Glomerular visceral epithelial cell (primary cell): ENCODE measurements around the gene TMEM178B.
"Not testable (repeated sequence)": the region's sequence is repeated elsewhere in the genome, so short reads cannot be mapped to it uniquely, and the experiment has no call there.

ENCODE experiments used
- DNase-seq: peaks from one replicate; pipeline ENCODE4 v3.0.0-alpha.2; 2016; ENCODE audit errors: extremely low spot score

TMEM178B gene

GRCh38 chr7:141387521-141388217 lies 313.8 kb downstream of the TMEM178B start:
- no peak for DNase-seq

- no peak for DNase-seq
Observed at GRCh38 chr7:141389140-141389796, 315.4 kb downstream of the TMEM178B start.

DNA sequence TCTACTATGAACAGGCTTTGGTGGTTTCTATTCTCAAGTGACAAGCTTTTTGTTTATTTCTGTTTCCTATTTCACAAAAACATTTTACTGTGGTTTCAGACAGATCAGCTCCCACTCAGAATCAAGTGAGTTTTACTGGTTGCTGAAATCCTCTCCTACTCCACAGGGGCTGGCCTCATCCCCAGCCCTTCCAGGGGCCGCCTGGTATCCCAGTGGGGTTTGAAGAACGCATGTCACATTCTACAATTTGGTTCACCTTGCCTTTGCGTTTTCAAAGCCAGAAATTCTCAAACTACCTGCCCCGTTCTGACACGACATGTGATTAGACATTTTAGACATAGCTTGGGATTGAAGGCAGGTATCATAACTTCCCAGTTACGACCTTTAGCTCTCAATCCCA lies 316.5 kb downstream of the TMEM178B start:
- DNase-seq: no peak

DNA sequence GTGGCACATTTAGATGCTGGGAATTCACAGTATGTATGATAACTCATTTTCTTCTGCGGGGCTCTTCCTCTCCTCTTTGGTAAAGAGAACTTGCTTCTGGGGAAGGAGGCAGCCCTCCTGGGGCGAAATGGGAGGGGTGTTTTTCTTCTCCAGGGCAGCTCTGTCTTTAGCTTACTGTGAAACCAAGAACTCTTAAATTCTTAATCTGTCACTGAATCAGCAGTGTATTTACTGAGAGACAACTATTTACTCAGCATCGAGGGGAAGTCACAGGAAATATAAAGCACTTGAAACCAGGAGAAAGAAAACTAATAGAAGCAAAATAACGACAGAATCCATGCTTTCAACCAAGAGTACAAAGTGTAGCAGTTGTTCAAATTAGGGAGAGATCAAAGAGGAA lies 319.2 kb downstream of the TMEM178B start:
- DNase-seq: no peak

DNA sequence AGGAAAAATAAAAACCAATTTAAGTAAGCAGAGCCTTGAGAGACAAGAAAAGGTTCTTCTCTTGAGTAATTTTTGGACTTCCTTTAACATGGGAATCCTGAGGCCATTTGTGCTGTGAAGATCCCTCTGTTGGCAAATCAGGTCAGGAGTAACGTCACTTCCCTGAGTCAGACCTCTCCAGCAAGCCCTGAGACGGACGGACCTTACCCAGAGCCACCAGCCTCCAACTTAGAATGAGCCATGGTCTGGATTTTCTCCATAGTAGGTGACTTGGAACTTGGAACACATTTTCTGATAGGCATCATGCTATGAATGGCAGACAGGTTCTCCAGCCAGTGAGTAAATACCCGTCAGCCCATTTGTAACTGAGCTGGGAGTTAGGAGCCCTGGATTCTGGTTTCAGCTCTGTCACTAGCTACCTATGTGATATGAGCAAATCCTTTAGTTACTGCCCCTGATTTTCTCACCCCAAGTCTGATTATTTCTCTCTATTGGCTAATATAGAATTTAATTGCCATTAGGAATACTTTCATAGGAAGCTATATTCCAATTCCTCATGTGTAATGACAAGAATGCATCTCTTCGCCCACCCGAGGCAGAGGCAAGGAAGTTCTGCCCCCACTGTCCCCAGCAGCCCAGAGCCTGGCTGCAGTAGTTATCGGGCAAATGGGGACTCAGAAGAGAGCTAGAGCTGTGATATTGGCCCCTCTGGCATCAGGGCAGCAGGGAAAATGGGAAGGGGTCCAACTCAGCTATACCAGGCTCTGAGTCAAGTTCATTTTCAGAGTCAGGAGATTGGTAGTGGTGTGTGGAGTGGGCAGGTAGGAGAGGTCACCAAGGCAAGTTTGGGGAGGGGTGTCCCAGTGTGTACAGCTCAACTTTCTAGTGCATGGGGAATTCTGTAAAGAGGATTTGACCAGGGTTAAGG lies 323.6 kb downstream of the TMEM178B start:
- no peak for DNase-seq

DNA sequence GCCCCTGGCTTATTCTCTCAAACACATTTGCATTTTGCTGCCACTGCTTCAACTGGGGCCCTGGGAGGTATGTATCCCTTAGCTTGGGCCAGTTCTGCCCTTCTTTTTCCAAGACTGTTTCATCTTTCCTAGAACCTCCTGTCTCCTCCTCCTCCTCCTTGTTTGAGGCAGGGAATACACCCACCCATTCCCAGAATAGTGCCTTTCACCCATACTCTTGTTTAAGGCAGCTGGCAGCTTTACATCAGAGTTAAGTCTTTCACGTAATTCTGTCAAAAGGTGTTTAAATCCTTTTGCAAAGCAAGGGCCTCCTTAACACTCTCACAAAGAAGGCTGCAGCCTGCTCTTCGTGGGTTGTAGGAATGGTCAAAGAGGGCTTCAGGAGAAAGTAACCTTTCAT lies 326.5 kb downstream of the TMEM178B start:
- no peak for DNase-seq

DNA sequence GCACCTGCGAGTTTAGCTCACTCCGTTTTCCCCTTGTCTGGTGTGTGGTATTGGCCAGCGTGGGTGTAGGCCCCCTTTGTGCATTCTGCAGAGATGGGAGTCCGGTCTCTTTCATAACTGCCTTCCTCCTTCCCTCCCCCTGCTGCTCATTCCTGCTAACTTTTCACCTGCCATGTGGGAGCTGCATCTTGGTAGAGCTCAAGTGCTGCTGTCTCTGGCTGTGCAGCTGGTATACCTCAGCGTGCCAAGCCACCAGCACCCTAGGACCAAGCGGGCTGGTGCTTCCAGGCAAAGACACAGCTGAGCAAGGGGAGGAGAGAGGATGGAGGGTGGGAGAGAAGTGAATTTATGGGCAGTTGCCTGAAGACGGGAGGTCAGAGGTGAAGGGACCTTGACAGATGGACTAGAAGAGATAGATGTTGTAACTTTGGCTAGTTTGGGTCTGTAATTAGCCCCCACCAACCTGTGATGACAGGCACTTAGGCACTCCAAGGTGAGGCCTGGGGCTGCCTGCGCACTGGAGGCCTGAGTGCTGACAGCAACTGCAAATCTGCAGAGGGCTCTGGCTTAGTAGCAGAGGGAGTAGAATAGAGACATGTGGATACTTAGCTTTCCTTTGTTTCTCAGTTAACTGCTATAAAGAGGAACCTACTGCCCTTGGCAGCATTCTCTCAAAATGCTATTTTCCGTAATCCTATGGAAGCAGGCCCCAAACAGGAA lies 328.6 kb downstream of the TMEM178B start:
- no peak for DNase-seq

DNA sequence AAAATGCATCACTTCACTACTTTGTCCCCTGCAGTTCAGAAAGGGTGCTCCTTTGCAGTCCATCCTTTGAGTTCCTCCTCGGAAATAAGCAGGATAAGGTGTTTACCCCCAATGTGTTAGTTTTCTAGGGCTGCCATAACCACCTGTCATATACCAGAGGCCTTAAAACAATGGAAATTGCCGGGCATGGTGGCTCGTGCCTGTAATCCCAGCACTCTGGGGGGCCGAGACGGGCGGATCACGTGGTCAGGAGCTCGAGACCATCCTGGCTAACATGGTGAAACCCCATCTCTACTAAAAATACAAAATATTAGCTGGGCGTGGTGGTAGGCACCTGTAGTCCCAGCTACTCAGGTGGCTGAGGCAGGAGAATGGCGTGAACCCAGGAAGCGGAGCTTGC lies 330.0 kb downstream of the TMEM178B start:
- not testable (repeated sequence) for DNase-seq

GRCh38 chr7:141406347-141406746 lies 332.5 kb downstream of the TMEM178B start:
- DNase-seq: no peak

GRCh38 chr7:141407893-141408292 lies 334.0 kb downstream of the TMEM178B start:
- DNase-seq: no peak

GRCh38 chr7:141408440-141408839 lies 334.6 kb downstream of the TMEM178B start:
- no peak for DNase-seq

DNA sequence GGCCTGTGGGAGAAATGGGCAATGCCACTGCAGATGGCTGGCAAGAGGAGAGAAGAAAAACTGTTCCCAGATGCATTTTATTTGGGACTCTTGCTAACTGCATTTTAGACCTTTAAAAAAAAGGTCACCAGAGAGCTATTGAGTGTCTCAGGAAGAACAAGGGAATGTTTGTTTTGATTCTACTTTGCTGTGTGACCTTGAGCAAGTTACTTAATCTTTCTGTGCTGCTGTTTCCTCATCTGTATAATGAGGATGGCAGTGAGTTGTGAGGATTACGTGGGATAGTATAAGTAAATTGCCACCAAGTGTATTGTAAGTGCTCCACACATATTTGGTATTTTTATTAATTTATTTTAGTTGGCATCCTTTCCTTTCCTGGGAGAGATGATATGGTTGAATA lies 335.4 kb downstream of the TMEM178B start:
- DNase-seq: no peak

DNA sequence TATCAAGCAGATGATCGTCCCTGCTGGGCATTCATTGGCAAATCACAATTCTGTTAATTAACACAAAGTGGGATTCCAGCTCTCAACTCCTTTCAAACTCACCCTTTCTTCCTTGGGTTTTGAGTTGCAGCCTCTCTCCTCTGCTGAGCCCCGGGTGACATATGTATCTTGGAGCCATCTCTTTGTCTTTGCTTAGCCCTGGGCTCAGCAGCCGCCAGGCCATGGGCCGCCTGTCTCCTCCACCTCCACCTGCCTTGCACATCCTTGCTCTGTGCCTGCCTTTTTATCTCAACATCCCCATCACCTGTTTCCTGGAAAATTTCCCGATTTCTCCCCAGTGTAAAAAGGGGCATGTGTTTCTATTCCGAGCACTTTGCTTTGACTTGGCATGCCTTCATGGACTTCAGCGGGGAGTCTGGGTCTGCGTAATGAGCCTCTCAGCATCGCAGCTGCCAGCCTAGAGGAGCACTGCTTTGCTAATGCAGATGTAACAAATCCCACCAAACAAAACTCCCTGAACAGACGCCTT lies 336.0 kb downstream of the TMEM178B start:
- no peak for DNase-seq

DNA sequence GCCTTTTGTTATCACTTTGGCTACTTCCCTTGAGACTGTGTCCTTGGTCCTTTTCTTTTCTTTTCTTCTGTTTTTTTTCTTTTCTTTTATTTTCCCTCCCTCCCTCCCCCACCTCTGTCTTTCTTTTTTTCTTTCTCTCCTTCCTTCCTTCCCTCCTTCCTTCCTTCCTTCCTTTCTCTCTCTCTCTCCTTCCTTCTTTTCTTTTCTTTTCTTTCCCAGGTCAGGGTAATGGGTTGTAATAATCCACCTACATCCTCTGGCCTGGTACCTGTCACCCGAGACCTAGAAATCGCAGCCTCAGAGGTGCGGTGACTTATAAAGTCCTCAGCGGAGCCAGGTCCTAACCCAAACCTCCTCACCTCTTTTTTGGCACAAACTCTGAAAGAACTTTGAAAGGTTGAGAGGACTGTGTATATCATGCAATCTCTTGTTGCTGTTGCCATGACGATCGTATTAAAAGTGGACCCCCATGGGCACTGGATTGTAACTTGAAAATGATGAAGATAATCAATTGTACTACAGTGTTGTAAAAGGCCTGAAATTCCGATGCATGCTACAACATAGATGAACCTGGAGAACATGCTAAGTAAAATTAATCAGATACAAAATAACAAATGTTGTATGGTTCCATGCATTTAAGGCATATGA lies 336.6 kb downstream of the TMEM178B start:
- DNase-seq: no peak

GRCh38 chr7:141411133-141411532 lies 337.3 kb downstream of the TMEM178B start:
- no peak for DNase-seq

- no peak for DNase-seq
Observed at GRCh38 chr7:141415999-141416398, 342.1 kb downstream of the TMEM178B start.

- DNase-seq: no peak
Observed at GRCh38 chr7:141416650-141417270, 342.9 kb downstream of the TMEM178B start.

GRCh38 chr7:141417506-141417905 lies 343.6 kb downstream of the TMEM178B start:
- no peak for DNase-seq

- no peak for DNase-seq
Observed at GRCh38 chr7:141418066-141418465, 344.2 kb downstream of the TMEM178B start.

GRCh38 chr7:141421306-141421705 lies 347.4 kb downstream of the TMEM178B start:
- no peak for DNase-seq

- DNase-seq: no peak
Observed at GRCh38 chr7:141427134-141427533, 353.3 kb downstream of the TMEM178B start.
